ENCODE results near the gene COL5A1.

The COL5A1 gene

GRCh38 chr9:134676361-134676760, 34.8 kb downstream of the COL5A1 start:
- 94% methylated on average over 5 of the region's 5 CpGs for WGBS (ENCODE audit: insufficient coverage)
- Histone ChIP-seq H3K9me3 (ENCODE audit: control extremely low read depth in 1 of 5, control insufficient read depth in 4 of 5, insufficient read depth in 2 of 5, low read depth in 1 of 5, low read length in 4 of 5) (peaks cover 0 to 14% (median 4%) of the 10 kb centered on the region in 5 experiments), H3K36me3 (ENCODE audit: control insufficient read depth in 4 of 4, insufficient read depth in 4 of 4, low read length in 3 of 4) (no peaks in the 10 kb centered on the region), H3K27ac (ENCODE audit: insufficient read depth in 1 of 2, low read depth in 1 of 2, low read length in 2 of 2, poor library complexity in 1 of 2, severe bottlenecking in 2 of 2) (no peak overlapping the region), H3K4me1 (ENCODE audit: control extremely low read depth in 1 of 4, control insufficient read depth in 4 of 4, insufficient read depth in 4 of 4, low read length in 3 of 4) (no peaks in the 10 kb centered on the region), H3K27me3 (replicated peaks in 2 of 5; ENCODE audit: control insufficient read depth in 4 of 5, insufficient read depth in 5 of 5, low read length in 4 of 5) (peaks cover 0 to 7% (median 0%) of the 10 kb centered on the region in 5 experiments), H3K4me3 (ENCODE audit: control insufficient read depth in 1 of 7, extremely low read depth in 1 of 7, insufficient read depth in 4 of 7, low read depth in 2 of 7, low read length in 6 of 7) (no peak overlapping the region)
- POLR2A ChIA-PET = no interaction called here
- DNase-seq = no peak
- CTCF ChIA-PET = interaction anchor here (1.0 to 1.1 kb wide), 2 partner anchors 14 to 31 kb away, joined by 3 read pairs; no protein-coding TSS in a partner anchor

GRCh38 chr9:134676886-134677285, 35.3 kb downstream of the COL5A1 start:
- no peak overlapping the region for H3K27ac ChIP-seq (ENCODE audit: insufficient read depth in 1 of 2, low read depth in 1 of 2, low read length in 2 of 2, poor library complexity in 1 of 2, severe bottlenecking in 2 of 2)
- H3K9me3 ChIP-seq (ENCODE audit: control extremely low read depth in 1 of 5, control insufficient read depth in 4 of 5, insufficient read depth in 2 of 5, low read depth in 1 of 5, low read length in 4 of 5) = peaks cover 0 to 14% (median 4%) of the 10 kb centered on the region in 5 experiments
- H3K4me1 ChIP-seq (ENCODE audit: control extremely low read depth in 1 of 4, control insufficient read depth in 4 of 4, insufficient read depth in 4 of 4, low read length in 3 of 4) = no peaks in the 10 kb centered on the region
- ChIA-PET CTCF (interaction anchor here (1.0 to 1.1 kb wide), 2 partner anchors 15 to 30 kb away, joined by 3 read pairs; no protein-coding TSS in a partner anchor), POLR2A (no interaction called here)
- H3K4me3 ChIP-seq (ENCODE audit: control insufficient read depth in 1 of 7, extremely low read depth in 1 of 7, insufficient read depth in 4 of 7, low read depth in 2 of 7, low read length in 6 of 7) = no peak overlapping the region
- H3K27me3 ChIP-seq (replicated peaks in 2 of 5; ENCODE audit: control insufficient read depth in 4 of 5, insufficient read depth in 5 of 5, low read length in 4 of 5) = peaks cover 0 to 7% (median 0%) of the 10 kb centered on the region in 5 experiments
- 88% methylated on average over 3 of the region's 6 CpGs for WGBS (ENCODE audit: insufficient coverage)
- no peaks in the 10 kb centered on the region for H3K36me3 ChIP-seq (ENCODE audit: control insufficient read depth in 4 of 4, insufficient read depth in 4 of 4, low read length in 3 of 4)
- DNase-seq = no peak

- DNase-seq = no peak
- no peaks in the 10 kb centered on the region for H3K36me3 ChIP-seq (ENCODE audit: control insufficient read depth in 4 of 4, insufficient read depth in 4 of 4, low read length in 3 of 4)
- no peaks in the 10 kb centered on the region for H3K4me1 ChIP-seq (ENCODE audit: control extremely low read depth in 1 of 4, control insufficient read depth in 4 of 4, insufficient read depth in 4 of 4, low read length in 3 of 4)
- H3K27ac ChIP-seq (ENCODE audit: insufficient read depth in 1 of 2, low read depth in 1 of 2, low read length in 2 of 2, poor library complexity in 1 of 2, severe bottlenecking in 2 of 2) = no peak overlapping the region
- no peak overlapping the region for H3K4me3 ChIP-seq (ENCODE audit: control insufficient read depth in 1 of 7, extremely low read depth in 1 of 7, insufficient read depth in 4 of 7, low read depth in 2 of 7, low read length in 6 of 7)
- H3K9me3 ChIP-seq (ENCODE audit: control extremely low read depth in 1 of 5, control insufficient read depth in 4 of 5, insufficient read depth in 2 of 5, low read depth in 1 of 5, low read length in 4 of 5) = peaks cover 0 to 10% (median 4%) of the 10 kb centered on the region in 5 experiments
- WGBS (ENCODE audit: insufficient coverage) = 96% methylated on average over 11 of the region's 11 CpGs
- CTCF ChIA-PET = interaction anchor here (1.1 kb wide), 1 partner anchor 16 kb away, joined by 3 read pairs; no protein-coding TSS in a partner anchor
- POLR2A ChIA-PET = no interaction called here
- peaks cover 0 to 7% (median 0%) of the 10 kb centered on the region in 5 experiments for H3K27me3 ChIP-seq (replicated peaks in 2 of 5; ENCODE audit: control insufficient read depth in 4 of 5, insufficient read depth in 5 of 5, low read length in 4 of 5)
Measured at GRCh38 chr9:134677743-134678142, 36.1 kb downstream of the COL5A1 start.

- H3K27me3 ChIP-seq (replicated peaks in 2 of 5; ENCODE audit: control insufficient read depth in 4 of 5, insufficient read depth in 5 of 5, low read length in 4 of 5) = peaks cover 0 to 7% (median 0%) of the 10 kb centered on the region in 5 experiments
- no peak overlapping the region for H3K27ac ChIP-seq (ENCODE audit: insufficient read depth in 1 of 2, low read depth in 1 of 2, low read length in 2 of 2, poor library complexity in 1 of 2, severe bottlenecking in 2 of 2)
- ChIA-PET POLR2A (no interaction called here), CTCF (no interaction called here)
- peaks cover 0 to 3% (median 0%) of the 10 kb centered on the region in 4 experiments for H3K4me1 ChIP-seq (ENCODE audit: control extremely low read depth in 1 of 4, control insufficient read depth in 4 of 4, insufficient read depth in 4 of 4, low read length in 3 of 4)
- H3K36me3 ChIP-seq (ENCODE audit: control insufficient read depth in 4 of 4, insufficient read depth in 4 of 4, low read length in 3 of 4) = no peaks in the 10 kb centered on the region
- DNase-seq = no peak
- no peak overlapping the region for H3K4me3 ChIP-seq (ENCODE audit: control insufficient read depth in 1 of 7, extremely low read depth in 1 of 7, insufficient read depth in 4 of 7, low read depth in 2 of 7, low read length in 6 of 7)
- peaks cover 0 to 10% (median 4%) of the 10 kb centered on the region in 5 experiments for H3K9me3 ChIP-seq (ENCODE audit: control extremely low read depth in 1 of 5, control insufficient read depth in 4 of 5, insufficient read depth in 2 of 5, low read depth in 1 of 5, low read length in 4 of 5)
- WGBS (ENCODE audit: insufficient coverage) = 88% methylated on average over 6 of the region's 8 CpGs
Measured at GRCh38 chr9:134678206-134678605, 36.6 kb downstream of the COL5A1 start.

GRCh38 chr9:134678666-134679443, 37.3 kb downstream of the COL5A1 start:
- ChIA-PET POLR2A (no interaction called here), CTCF (no interaction called here)
- WGBS (ENCODE audit: insufficient coverage) = 99% methylated on average over 8 of the region's 17 CpGs
- Histone ChIP-seq H3K4me1 (ENCODE audit: control extremely low read depth in 1 of 4, control insufficient read depth in 4 of 4, insufficient read depth in 4 of 4, low read length in 3 of 4) (peaks cover 0 to 3% (median 0%) of the 10 kb centered on the region in 4 experiments), H3K9me3 (ENCODE audit: control extremely low read depth in 1 of 5, control insufficient read depth in 4 of 5, insufficient read depth in 2 of 5, low read depth in 1 of 5, low read length in 4 of 5) (peaks cover 0 to 10% (median 4%) of the 10 kb centered on the region in 5 experiments), H3K4me3 (ENCODE audit: control insufficient read depth in 1 of 7, extremely low read depth in 1 of 7, insufficient read depth in 4 of 7, low read depth in 2 of 7, low read length in 6 of 7) (no peak overlapping the region), H3K36me3 (ENCODE audit: control insufficient read depth in 4 of 4, insufficient read depth in 4 of 4, low read length in 3 of 4) (no peaks in the 10 kb centered on the region), H3K27me3 (replicated peaks in 2 of 5; ENCODE audit: control insufficient read depth in 4 of 5, insufficient read depth in 5 of 5, low read length in 4 of 5) (peaks cover 0 to 7% (median 0%) of the 10 kb centered on the region in 5 experiments), H3K27ac (ENCODE audit: insufficient read depth in 1 of 2, low read depth in 1 of 2, low read length in 2 of 2, poor library complexity in 1 of 2, severe bottlenecking in 2 of 2) (no peak overlapping the region)
- DNase-seq = no peak

GRCh38 chr9:134679616-134680392, 38.2 kb downstream of the COL5A1 start:
- CTCF ChIA-PET = interaction anchor here (1.0 kb wide), 1 partner anchor 10 kb away, joined by 3 read pairs; no protein-coding TSS in a partner anchor
- Histone ChIP-seq H3K36me3 (ENCODE audit: control insufficient read depth in 4 of 4, insufficient read depth in 4 of 4, low read length in 3 of 4) (no peaks in the 10 kb centered on the region), H3K4me3 (ENCODE audit: control insufficient read depth in 1 of 7, extremely low read depth in 1 of 7, insufficient read depth in 4 of 7, low read depth in 2 of 7, low read length in 6 of 7) (no peak overlapping the region), H3K27me3 (replicated peaks in 2 of 5; ENCODE audit: control insufficient read depth in 4 of 5, insufficient read depth in 5 of 5, low read length in 4 of 5) (peaks cover 0 to 3% (median 0%) of the 10 kb centered on the region in 5 experiments), H3K4me1 (ENCODE audit: control extremely low read depth in 1 of 4, control insufficient read depth in 4 of 4, insufficient read depth in 4 of 4, low read length in 3 of 4) (peaks cover 0 to 3% (median 0%) of the 10 kb centered on the region in 4 experiments), H3K27ac (ENCODE audit: insufficient read depth in 1 of 2, low read depth in 1 of 2, low read length in 2 of 2, poor library complexity in 1 of 2, severe bottlenecking in 2 of 2) (no peak overlapping the region), H3K9me3 (ENCODE audit: control extremely low read depth in 1 of 5, control insufficient read depth in 4 of 5, insufficient read depth in 2 of 5, low read depth in 1 of 5, low read length in 4 of 5) (peaks cover 0 to 10% (median 4%) of the 10 kb centered on the region in 5 experiments)
- DNase-seq = no peak
- WGBS (ENCODE audit: insufficient coverage) = 97% methylated on average over 16 of the region's 19 CpGs
- POLR2A ChIA-PET = no interaction called here

Measured in common myeloid progenitor, CD34-positive (primary cell).